Activated CD4-positive, alpha-beta T cell treated with anti-CD3 and anti-CD28 coated beads, Interleukin-2, amount 50 U/mL, for 48 hours (primary cell): ENCODE data around the gene POMGNT1.

Experiments
- DNase-seq, 2 experiments: peaks; one replicate each; pipeline ENCODE4 v3.0.0-alpha.2; 2020

Gene POMGNT1

GRCh38 chr1:46152016-46152415 lies 46.2 kb downstream of the POMGNT1 start:
- DNase-seq = no peak

- no peak for DNase-seq
These were observed 48.1 kb downstream of the POMGNT1 start for GRCh38 chr1:46150085-46150484.

GRCh38 chr1:46148318-46148717 lies 49.9 kb downstream of the POMGNT1 start:
- DNase-seq = no peak
